Heart right ventricle (tissue), 16 donors: Measurements from ENCODE around the gene KLHL20. TPM values are rescaled to one million over a fixed set of nuclear protein-coding genes. Genes with fewer than 3 reads are reported as not detected.
"Not testable (repeated sequence)": the region's sequence is repeated elsewhere in the genome, so short reads cannot be mapped to it uniquely, and the experiment has no call there.

ENCODE experiments used
- ATAC-seq, 8 donors: fragments of 200-7000 bp; cut with Tn5 transposase; one replicate each; pipeline ENCODE4 v1.9.1; 2020; ENCODE audit warnings: mild to moderate bottlenecking in 8 of 8, moderate library complexity in 8 of 8, moderate number of reproducible peaks in 1 of 8
- DNase-seq, 2 donors: peaks; one replicate each; pipeline ENCODE4 v3.0.0-alpha.2; 2020
- H3K27ac ChIP-seq, 10 donors: fragments of 200-600 bp; sonication (generic) in 2 of 10; one replicate each; pipeline versions ENCODE4 v1.5.0 to v1.8.0; 2020 to 2022; ENCODE audit warnings: mild to moderate bottlenecking in 3 of 10
- H3K27me3 ChIP-seq, 7 donors: fragments of 200-600 bp; one replicate each; pipeline ENCODE4 v1.8.0; 2021 to 2022; ENCODE audit warnings: mild to moderate bottlenecking in 2 of 7
- H3K36me3 ChIP-seq, 9 donors: fragments of 200-600 bp; sonication (generic) in 1 of 9; one replicate each; pipeline versions ENCODE4 v1.5.0 to v1.8.0; 2020 to 2022; ENCODE audit warnings: mild to moderate bottlenecking in 2 of 9
- H3K4me1 ChIP-seq, 9 donors: fragments of 200-600 bp; sonication (generic) in 1 of 9; one replicate each; pipeline versions ENCODE4 v1.5.0 to v1.8.0; 2020 to 2022; ENCODE audit warnings: mild to moderate bottlenecking in 4 of 9
- H3K4me3 ChIP-seq, 10 donors: fragments of 200-600 bp; sonication (generic) in 2 of 10; one replicate each; pipeline versions ENCODE4 v1.5.0 to v1.8.0; 2020 to 2022; ENCODE audit warnings: mild to moderate bottlenecking in 7 of 10, moderate library complexity in 2 of 10
- H3K9me3 ChIP-seq, 11 donors: fragments of 200-600 bp in 10 of 11; sonication (generic) in 2 of 11; one replicate each; pipeline versions ENCODE4 v1.5.0 to v1.8.0; 2013 to 2022; ENCODE audit warnings: mild to moderate bottlenecking in 2 of 11, control low read depth in 1 of 11, moderate library complexity in 1 of 11
- WGBS, 2 donors: extraction: QIAGEN DNeasy Blood & Tissue Kit; methylation state at CpG; one replicate each; pipeline ENCODE4 v1.1.7; 2013; ENCODE audit warnings: inconsistent platforms in 1 of 2; 5-methylcytosine and 5-hydroxymethylcytosine counted together
- intact Hi-C, 10 donors: fragments of 100-400 bp; cut with DNase I; formaldehyde crosslinking; loops; one replicate each; pipeline versions ENCODE4 v1.11.1 to v1.14.2; 2022
- polyA plus RNA-seq, 2 donors: library from polyadenylated mRNA; stranded (reverse); fragments of 200-250 nt; gene quantifications; one replicate each; pipeline ENCODE4 v1.2.3, GENCODE V29; 2013
- total RNA-seq, 10 donors: library from RNA; stranded (reverse); fragmentation: NEBNext Ultra II Directional in 3 of 10; extraction: Animal tissue kit (Norgen Biotek cat#: 25700) in 3 of 10; gene quantifications; one replicate each; pipeline versions ENCODE4 v1.2.1 to v1.2.4, GENCODE V29; 2021 to 2023
- TF ChIP-seq, protein P1 (sequence below), 9 donors: fragments of 200-600 bp; sonication (generic) in 2 of 9; IDR thresholded peaks; one replicate each; pipeline versions ENCODE4 v1.5.0 to v1.8.0; 2021 to 2022; ENCODE audit warnings: antibody characterized with exemption in 9 of 9, mild to moderate bottlenecking in 5 of 9, moderate library complexity in 1 of 9
- donor health status: Arrhythmogenic right ventricular cardiomyopathy.
- donor health status: ischemic (EF 13 %, LVEDD 7.1; RV severe dilation, severe dysfunction).
- donor health status: healthy with polysubstance abuse.
- donor health status: DM: no; HTN: yes; CAD: no.
- donor health status: DM: no; HTN: no; CAD: no.
- donor health status: ischemic (EF 25% LVEDD 6.9; RV normal size, moderate dysfunction).
- donor health status: ischemic (EF 25% LVEDD 5.7; RV mildly dilated, moderate dysfunction).
- donor health status: healthy.
- donor health status: DM: yes; HTN: yes; CAD: no.
- donor health status: Ischemic cardiomyopathy.
- donor health status: ischemic (EF 35%, LVEDD 5.7; RV mildly dilated, moderate dysfunction).
- donor health status: nonischemic (EF 11% LVEDD 7.7; RV severe dilation, severe dysfunction).
- donor health status: DM: yes; HTN: yes; CAD: no.
- donor health status: PGD.
- donor health status: ischemic (EF 29% LVEDD 5.4; RV normal size, mild dysfunction).
- donor health status: nonischemic (EF 23%, LVEDD 6.1; RV moderate dilation, normal function).

The KLHL20 gene
- total and polyA plus RNA-seq, 12 donors = 5.0 to 19.4 (median 17.1) TPM

DNA sequence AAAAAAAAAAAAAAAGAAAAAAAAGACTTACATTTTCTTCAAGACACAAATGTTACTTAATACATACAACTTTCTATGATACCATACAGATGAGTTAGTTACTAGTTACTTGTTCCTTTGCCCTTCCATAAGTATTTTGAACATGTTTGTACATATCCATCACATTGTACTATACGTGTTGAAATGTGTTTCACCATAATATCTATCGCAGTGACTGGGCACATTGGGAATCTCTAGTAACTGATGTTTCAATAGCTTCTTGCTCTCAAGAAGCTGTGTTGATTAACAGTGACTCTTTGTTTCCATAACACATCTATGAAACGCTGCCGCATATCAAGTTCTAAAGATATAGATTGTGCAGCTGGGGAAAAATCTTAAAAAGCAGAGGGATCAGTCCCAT, 42.9 kb downstream of the KLHL20 start:
- Histone ChIP-seq H3K36me3 (peaks cover 0 to 85% (median 53%) of the 10 kb centered on the region in 9 donors), H3K27ac (no peak overlapping the region), H3K4me3 (no peak overlapping the region), H3K27me3 (no peaks in the 10 kb centered on the region), H3K4me1 (no peaks in the 10 kb centered on the region), H3K9me3 (peaks cover 0 to 5% (median 0%) of the 10 kb centered on the region in 11 donors)
- intact Hi-C loops = no loop called here
- ATAC-seq (no peak), DNase-seq (no peak)
- TF ChIP-seq, protein P1, sequence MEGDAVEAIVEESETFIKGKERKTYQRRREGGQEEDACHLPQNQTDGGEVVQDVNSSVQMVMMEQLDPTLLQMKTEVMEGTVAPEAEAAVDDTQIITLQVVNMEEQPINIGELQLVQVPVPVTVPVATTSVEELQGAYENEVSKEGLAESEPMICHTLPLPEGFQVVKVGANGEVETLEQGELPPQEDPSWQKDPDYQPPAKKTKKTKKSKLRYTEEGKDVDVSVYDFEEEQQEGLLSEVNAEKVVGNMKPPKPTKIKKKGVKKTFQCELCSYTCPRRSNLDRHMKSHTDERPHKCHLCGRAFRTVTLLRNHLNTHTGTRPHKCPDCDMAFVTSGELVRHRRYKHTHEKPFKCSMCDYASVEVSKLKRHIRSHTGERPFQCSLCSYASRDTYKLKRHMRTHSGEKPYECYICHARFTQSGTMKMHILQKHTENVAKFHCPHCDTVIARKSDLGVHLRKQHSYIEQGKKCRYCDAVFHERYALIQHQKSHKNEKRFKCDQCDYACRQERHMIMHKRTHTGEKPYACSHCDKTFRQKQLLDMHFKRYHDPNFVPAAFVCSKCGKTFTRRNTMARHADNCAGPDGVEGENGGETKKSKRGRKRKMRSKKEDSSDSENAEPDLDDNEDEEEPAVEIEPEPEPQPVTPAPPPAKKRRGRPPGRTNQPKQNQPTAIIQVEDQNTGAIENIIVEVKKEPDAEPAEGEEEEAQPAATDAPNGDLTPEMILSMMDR (IDR thresholded peaks at IDR 0.05) = no peak
- WGBS, 2 donors = 97 to 98% methylated on average over 4 of the region's 4 CpGs

GRCh38 chr1:173758110-173758509, 43.3 kb downstream of the KLHL20 start:
- Histone ChIP-seq H3K27ac (no peak overlapping the region), H3K4me3 (no peak overlapping the region), H3K27me3 (no peaks in the 10 kb centered on the region), H3K36me3 (peaks cover 0 to 80% (median 49%) of the 10 kb centered on the region in 9 donors), H3K9me3 (peaks cover 0 to 9% (median 0%) of the 10 kb centered on the region in 11 donors), H3K4me1 (no peaks in the 10 kb centered on the region)
- intact Hi-C loops = no loop called here
- 97 to 98% methylated on average over 7 of the region's 7 CpGs for WGBS, 2 donors
- no peak for DNase-seq
- no peak for ATAC-seq
- TF ChIP-seq, protein P1 (IDR thresholded peaks at IDR 0.05) = no peak

- Histone ChIP-seq H3K27me3 (no peaks in the 10 kb centered on the region), H3K36me3 (peaks cover 0 to 77% (median 43%) of the 10 kb centered on the region in 9 donors), H3K27ac (no peak overlapping the region), H3K4me1 (no peaks in the 10 kb centered on the region), H3K4me3 (no peak overlapping the region), H3K9me3 (peaks cover 0 to 18% (median 4%) of the 10 kb centered on the region in 11 donors)
- intact Hi-C loops = no loop called here
- ATAC-seq (no peak), DNase-seq (no peak)
- WGBS, 2 donors = 96 to 99% methylated on average over 5 of the region's 5 CpGs
- TF ChIP-seq, protein P1 (IDR thresholded peaks at IDR 0.05) = no peak
These were observed 44.2 kb downstream of the KLHL20 start for GRCh38 chr1:173758980-173759379.

- H3K27me3 ChIP-seq, ATAC-seq, intact Hi-C loops, H3K4me1 ChIP-seq, H3K27ac ChIP-seq, H3K4me3 ChIP-seq, DNase-seq: not testable (repeated sequence)
- 98 to 99% methylated on average over 6 of the region's 6 CpGs for WGBS, 2 donors
- peaks cover 0 to 76% (median 10%) of the 10 kb centered on the region in 9 donors for H3K36me3 ChIP-seq
- peaks cover 0 to 22% (median 4%) of the 10 kb centered on the region in 11 donors for H3K9me3 ChIP-seq
These were observed 49.5 kb downstream of the KLHL20 start for GRCh38 chr1:173764331-173764730.

- Histone ChIP-seq H3K4me3 (no peak overlapping the region), H3K27ac (no peak overlapping the region), H3K27me3 (no peaks in the 10 kb centered on the region), H3K36me3 (peaks cover 0 to 93% (median 4%) of the 10 kb centered on the region in 9 donors), H3K4me1 (no peaks in the 10 kb centered on the region), H3K9me3 (peaks cover 0 to 13% (median 4%) of the 10 kb centered on the region in 11 donors)
- 64 to 68% methylated on average over 2 of the region's 2 CpGs for WGBS, 2 donors
- TF ChIP-seq, protein P1 (IDR thresholded peaks at IDR 0.05) = no peak
- no peak for DNase-seq
- no peak for ATAC-seq
- intact Hi-C loops = no loop called here
These were observed 53.4 kb downstream of the KLHL20 start for GRCh38 chr1:173768206-173768605.
